Measurements from ENCODE around the gene LYPD6B. TPM values are rescaled to one million over a fixed set of nuclear protein-coding genes. Genes with fewer than 3 reads are reported as not detected.

LYPD6B gene
- total RNA-seq, 4 donors from 2014 or later: 0.49 to 0.54 TPM; not detected in 2

DNA sequence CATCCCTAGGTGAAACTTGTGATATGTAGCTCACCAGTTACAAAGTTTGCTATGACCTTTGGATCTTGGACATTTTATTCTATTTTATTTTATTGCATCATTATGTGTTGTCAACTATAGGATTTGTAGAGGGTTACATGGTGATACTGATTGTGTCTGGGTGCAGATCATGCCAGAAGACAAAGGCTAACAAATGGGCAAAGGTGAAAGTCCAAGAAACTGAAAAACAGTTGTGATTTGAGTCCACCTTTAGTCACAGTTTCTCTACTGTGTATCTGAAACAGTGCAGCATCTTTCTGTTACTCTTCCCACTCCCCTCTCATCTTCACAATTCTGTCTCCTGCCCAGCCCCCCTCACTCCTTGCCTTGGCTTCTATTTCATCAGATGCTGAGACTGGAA lies 180.0 kb downstream of the LYPD6B start:
- TF ChIP-seq, protein P1, sequence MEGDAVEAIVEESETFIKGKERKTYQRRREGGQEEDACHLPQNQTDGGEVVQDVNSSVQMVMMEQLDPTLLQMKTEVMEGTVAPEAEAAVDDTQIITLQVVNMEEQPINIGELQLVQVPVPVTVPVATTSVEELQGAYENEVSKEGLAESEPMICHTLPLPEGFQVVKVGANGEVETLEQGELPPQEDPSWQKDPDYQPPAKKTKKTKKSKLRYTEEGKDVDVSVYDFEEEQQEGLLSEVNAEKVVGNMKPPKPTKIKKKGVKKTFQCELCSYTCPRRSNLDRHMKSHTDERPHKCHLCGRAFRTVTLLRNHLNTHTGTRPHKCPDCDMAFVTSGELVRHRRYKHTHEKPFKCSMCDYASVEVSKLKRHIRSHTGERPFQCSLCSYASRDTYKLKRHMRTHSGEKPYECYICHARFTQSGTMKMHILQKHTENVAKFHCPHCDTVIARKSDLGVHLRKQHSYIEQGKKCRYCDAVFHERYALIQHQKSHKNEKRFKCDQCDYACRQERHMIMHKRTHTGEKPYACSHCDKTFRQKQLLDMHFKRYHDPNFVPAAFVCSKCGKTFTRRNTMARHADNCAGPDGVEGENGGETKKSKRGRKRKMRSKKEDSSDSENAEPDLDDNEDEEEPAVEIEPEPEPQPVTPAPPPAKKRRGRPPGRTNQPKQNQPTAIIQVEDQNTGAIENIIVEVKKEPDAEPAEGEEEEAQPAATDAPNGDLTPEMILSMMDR (IDR thresholded peaks at IDR 0.05): no peak
- no peak for TF ChIP-seq POLR2AphosphoS5 (IDR thresholded peaks at IDR 0.05)
- no peak for TF ChIP-seq EP300 (IDR thresholded peaks at IDR 0.05)
- TF ChIP-seq POLR2A (IDR thresholded peaks at IDR 0.05): no peak
- no peaks in the 10 kb centered on the region for H3K36me3 ChIP-seq
- H3K27me3 ChIP-seq: no peaks in the 10 kb centered on the region
- no peak overlapping the region for H3K4me3 ChIP-seq
- no peaks in the 10 kb centered on the region for H3K9me3 ChIP-seq
- no peak for ATAC-seq
- H3K4me1 ChIP-seq: no peaks in the 10 kb centered on the region
- H3K27ac ChIP-seq: no peak overlapping the region

DNA sequence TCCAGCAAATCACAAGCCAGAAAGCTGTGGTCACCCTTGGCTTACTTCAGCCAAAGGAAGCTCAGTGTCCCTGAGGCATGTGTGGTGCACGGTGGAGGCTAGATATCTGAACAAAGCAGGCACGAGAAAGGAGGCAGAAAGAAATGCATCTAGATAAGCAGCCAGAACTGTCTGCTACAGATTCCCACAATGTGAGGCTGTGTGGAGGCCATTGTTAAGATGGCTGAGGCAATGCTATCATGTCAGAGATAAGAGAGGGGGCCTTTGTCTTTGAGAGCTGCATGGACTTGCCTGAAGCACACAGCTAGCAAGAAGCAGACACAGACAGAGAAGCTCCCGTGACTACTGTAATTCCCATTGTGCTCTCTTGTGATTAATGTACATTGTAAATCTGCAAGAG lies 181.4 kb downstream of the LYPD6B start:
- no peaks in the 10 kb centered on the region for H3K9me3 ChIP-seq
- TF ChIP-seq, protein P1 (IDR thresholded peaks at IDR 0.05): no peak
- TF ChIP-seq EP300 (IDR thresholded peaks at IDR 0.05): no peak
- TF ChIP-seq POLR2AphosphoS5 (IDR thresholded peaks at IDR 0.05): no peak
- no peak for TF ChIP-seq POLR2A (IDR thresholded peaks at IDR 0.05)
- H3K27me3 ChIP-seq: no peaks in the 10 kb centered on the region
- H3K27ac ChIP-seq: no peak overlapping the region
- no peak for ATAC-seq
- no peaks in the 10 kb centered on the region for H3K4me1 ChIP-seq
- H3K4me3 ChIP-seq: no peak overlapping the region
- 53 to 63% methylated on average over 3 of the region's 3 CpGs for WGBS, 2 donors (ENCODE audit: low coverage in 1 of 2)
- H3K36me3 ChIP-seq: no peaks in the 10 kb centered on the region

DNA sequence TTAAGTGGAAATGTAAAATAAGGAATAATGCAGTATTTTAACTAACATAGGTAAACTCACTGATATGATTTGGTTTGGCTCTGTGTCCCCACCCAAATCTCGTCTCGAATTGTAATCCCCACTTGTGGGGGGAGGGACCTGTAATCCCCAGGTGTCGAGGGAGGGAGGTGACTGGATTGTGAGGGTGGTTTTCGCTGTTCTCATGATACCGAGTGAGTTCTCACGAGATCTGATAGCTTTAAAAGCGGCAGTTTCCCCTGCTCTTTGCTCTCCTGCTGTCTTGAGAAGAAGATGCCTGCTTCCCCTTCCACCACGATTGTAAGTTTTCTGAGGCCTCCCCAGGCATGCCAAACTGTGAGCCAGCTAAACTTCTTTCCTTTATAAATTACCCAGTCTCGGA lies 182.5 kb downstream of the LYPD6B start:
- 78 to 90% methylated on average over 9 of the region's 9 CpGs for WGBS, 2 donors (ENCODE audit: low coverage in 1 of 2)
- ATAC-seq: no peak

DNA sequence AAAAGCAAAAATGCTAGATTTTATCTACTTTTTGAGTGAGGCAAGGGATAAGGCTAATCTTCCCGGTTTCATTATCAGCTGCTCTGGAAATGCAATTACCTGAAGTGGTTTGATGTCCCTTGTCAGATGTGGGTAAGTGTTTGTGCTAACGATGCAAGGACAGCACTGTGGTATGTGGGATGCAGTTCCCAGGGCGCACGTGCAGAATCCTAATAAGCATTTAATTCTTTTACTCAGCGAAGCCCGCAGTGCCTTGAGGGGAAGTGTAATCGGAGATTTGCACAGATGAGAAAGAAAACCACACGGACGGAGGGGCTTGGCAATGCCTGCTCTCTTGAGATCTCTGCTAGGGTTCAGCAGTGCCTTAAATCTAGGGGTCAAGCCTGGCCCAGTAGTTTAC lies 183.4 kb downstream of the LYPD6B start:
- no peaks in the 10 kb centered on the region for H3K9me3 ChIP-seq
- 44 to 58% methylated on average over 4 to 8 of the region's 9 CpGs for WGBS, 2 donors (ENCODE audit: low coverage in 1 of 2)
- no peaks in the 10 kb centered on the region for H3K36me3 ChIP-seq
- no peak overlapping the region for H3K27ac ChIP-seq
- no peak overlapping the region for H3K4me3 ChIP-seq
- ATAC-seq: no peak
- no peak for TF ChIP-seq POLR2AphosphoS5 (IDR thresholded peaks at IDR 0.05)
- no peak for TF ChIP-seq POLR2A (IDR thresholded peaks at IDR 0.05)
- TF ChIP-seq EP300 (IDR thresholded peaks at IDR 0.05): no peak
- TF ChIP-seq, protein P1 (IDR thresholded peaks at IDR 0.05): no peak
- H3K4me1 ChIP-seq: peaks cover 0 to 6% (median 0%) of the 10 kb centered on the region in 3 donors
- H3K27me3 ChIP-seq: no peaks in the 10 kb centered on the region

More for the DNA sequence above, 182.5 kb downstream of the LYPD6B start:
- Histone ChIP-seq H3K4me1 (peaks cover 0 to 6% (median 0%) of the 10 kb centered on the region in 3 donors), H3K9me3 (no peaks in the 10 kb centered on the region), H3K27me3 (no peaks in the 10 kb centered on the region), H3K36me3 (no peaks in the 10 kb centered on the region), H3K27ac (no peak overlapping the region), H3K4me3 (no peak overlapping the region)
- TF ChIP-seq POLR2AphosphoS5 (IDR thresholded peaks at IDR 0.05): no peak
- TF ChIP-seq POLR2A (IDR thresholded peaks at IDR 0.05): no peak
- TF ChIP-seq, protein P1 (IDR thresholded peaks at IDR 0.05): no peak
- no peak for TF ChIP-seq EP300 (IDR thresholded peaks at IDR 0.05)

DNA sequence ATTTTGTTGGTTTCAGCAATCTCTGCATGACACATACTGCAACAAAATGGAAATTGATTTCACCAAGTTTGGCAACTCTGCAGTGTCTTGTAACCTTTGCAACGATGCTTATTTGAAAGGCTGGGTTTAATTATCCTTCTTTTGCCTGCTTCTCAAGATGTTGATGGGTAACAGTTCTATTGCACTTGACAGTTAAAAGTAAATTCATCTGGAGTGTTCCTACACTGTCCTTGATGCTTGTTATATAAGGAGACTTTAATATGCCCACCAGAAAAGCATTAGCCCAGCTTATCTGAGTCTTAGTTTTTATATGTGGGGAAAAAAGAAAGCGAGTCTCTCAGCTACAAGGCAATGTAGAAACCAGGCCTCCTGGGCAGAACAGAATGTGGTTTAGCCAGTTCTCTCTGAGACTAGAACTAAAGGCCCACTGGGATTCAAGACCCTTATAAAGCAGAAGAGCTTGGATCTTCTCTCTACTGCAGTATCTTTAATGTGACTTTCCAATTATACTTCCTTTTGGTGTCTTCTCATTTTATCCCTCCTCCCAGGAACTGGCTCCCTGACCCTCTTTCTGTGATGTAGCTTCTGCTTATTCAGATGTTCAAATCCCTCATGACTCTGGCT lies 185.1 kb downstream of the LYPD6B start:
- peaks cover 0 to 6% (median 0%) of the 10 kb centered on the region in 3 donors for H3K4me1 ChIP-seq
- ATAC-seq: no peak
- TF ChIP-seq POLR2A (IDR thresholded peaks at IDR 0.05): no peak
- TF ChIP-seq, protein P1 (IDR thresholded peaks at IDR 0.05): no peak
- no peak for TF ChIP-seq EP300 (IDR thresholded peaks at IDR 0.05)
- no peak for TF ChIP-seq POLR2AphosphoS5 (IDR thresholded peaks at IDR 0.05)
- no peaks in the 10 kb centered on the region for H3K36me3 ChIP-seq
- H3K4me3 ChIP-seq: no peak overlapping the region
- H3K27ac ChIP-seq: no peak overlapping the region
- 28 to 49% methylated on average over 2 of the region's 2 CpGs for WGBS, 2 donors (ENCODE audit: low coverage in 1 of 2)
- H3K27me3 ChIP-seq: no peaks in the 10 kb centered on the region
- H3K9me3 ChIP-seq: no peaks in the 10 kb centered on the region

Measured in gastroesophageal sphincter (tissue), 4 donors.